Measurements from ENCODE around the gene SPTA1. TPM values are rescaled to one million over a fixed set of nuclear protein-coding genes. Genes with fewer than 3 reads are reported as not detected.
"Not testable (repeated sequence)": the region's sequence is repeated elsewhere in the genome, so short reads cannot be mapped to it uniquely, and the experiment has no call there.

Gene SPTA1
- total and polyA plus RNA-seq, 2 of the 8 experiments (the other 6 are each of a cell fraction or from before 2014, with no cell fraction given) = not detected

GRCh38 chr1:158691149-158691548 is 4.6 kb upstream of the SPTA1 start:
- H3K56ac ChIP-seq (replicated peaks; ENCODE audit: insufficient read length, low read depth, low read length); H2BK120ac ChIP-seq (replicated peaks; ENCODE audit: low read depth, low read length); H3K79me2 ChIP-seq (ENCODE audit: control insufficient read depth in 1 of 2, insufficient read depth in 2 of 2, low read length in 2 of 2); H3K36me3 ChIP-seq (ENCODE audit: control insufficient read depth in 2 of 4, insufficient read depth in 4 of 4, low read length in 3 of 4); H3K27me3 ChIP-seq (replicated peaks in 1 of 4; ENCODE audit: control insufficient read depth in 3 of 4, extremely low read depth in 1 of 4, insufficient read depth in 3 of 4, low read length in 3 of 4); H3K23ac ChIP-seq (ENCODE audit: insufficient read length); H4K8ac ChIP-seq (ENCODE audit: extremely low read depth, insufficient read depth, low read length); H3K27ac ChIP-seq (ENCODE audit: low read depth, low read length); H3K4ac ChIP-seq (replicated peaks; ENCODE audit: insufficient read length, low read depth, low read length); CTCF ChIA-PET (ENCODE audit: partially characterized antibody); H3K14ac ChIP-seq (ENCODE audit: insufficient read length); H2BK15ac ChIP-seq (ENCODE audit: low read length); H3K4me3 ChIP-seq (ENCODE audit: extremely low read depth in 1 of 4, insufficient read depth in 2 of 4, low read depth in 3 of 4, low read length in 4 of 4); H3K9me3 ChIP-seq (ENCODE audit: insufficient read depth in 2 of 2, low read depth in 1 of 2, low read length in 1 of 2); H3K79me1 ChIP-seq (ENCODE audit: low read depth, low read length); H2BK20ac ChIP-seq (ENCODE audit: low read length); H2AK5ac ChIP-seq (ENCODE audit: low read depth, low read length); H3K18ac ChIP-seq (ENCODE audit: extremely low read depth, low read length); H2AFZ ChIP-seq (ENCODE audit: low read length); H4K91ac ChIP-seq (replicated peaks; ENCODE audit: insufficient read length, low read length); H3K4me1 ChIP-seq (replicated peaks in 1 of 4; ENCODE audit: control insufficient read depth in 3 of 4, insufficient read depth in 4 of 4, low read length in 3 of 4); H2BK12ac ChIP-seq (ENCODE audit: low read depth, low read length); POLR2A ChIA-PET (ENCODE audit: partially characterized antibody); H3K23me2 ChIP-seq (ENCODE audit: low read depth, low read length); H2BK5ac ChIP-seq (ENCODE audit: low read depth, low read length); H3K4me2 ChIP-seq (ENCODE audit: insufficient read depth in 1 of 2, low read depth in 2 of 2, low read length in 2 of 2); FAIRE-seq; H3K9ac ChIP-seq (replicated peaks in 1 of 4; ENCODE audit: extremely low read depth in 1 of 4, low read depth in 3 of 4, low read length in 3 of 4); H4K20me1 ChIP-seq (replicated peaks in 1 of 2; ENCODE audit: control insufficient read depth in 1 of 2, insufficient read depth in 2 of 2, low read length in 2 of 2); DNase-seq (ENCODE audit: low read depth in 1 of 2, low spot score in 2 of 2); H4K5ac ChIP-seq (ENCODE audit: insufficient read length, low read depth, low read length): not testable (repeated sequence)
- 93% methylated on average over 1 of the region's 1 CpG; no CpG with 5 or more reads in 1 of the 2 experiments for WGBS, 2 experiments (ENCODE audit: extremely low coverage in 1 of 2, insufficient coverage in 1 of 2, insufficient read length in 1 of 2, insufficient replicate concordance in 2 of 2, low coverage in 1 of 2, low lambda C conversion rate in 2 of 2, missing lambda C conversion rate in 1 of 2)
